LNCaP clone FGC (cell line): ENCODE data around the gene PRKAR1B.

Source experiments
- DNase-seq: peaks from one replicate; pipeline ENCODE4 v3.0.0-alpha.2; 2011; ENCODE audit warnings: low read depth
- H3K4me3 ChIP-seq: 2 replicates; pipeline ENCODE4 v1.5.1; 2011; ENCODE audit warnings: mild to moderate bottlenecking, low read depth, low read length, control low read depth
- CTCF ChIP-seq: IDR thresholded peaks from 2 replicates; pipeline ENCODE4 v1.5.1; 2012; ENCODE audit warnings: mild to moderate bottlenecking; ENCODE audit not compliant: control insufficient read depth, insufficient read depth; ENCODE audit errors: extremely low read depth

Gene PRKAR1B

GRCh38 chr7:611281-611810 is 115.7 kb downstream of the PRKAR1B start:
- no peak for TF ChIP-seq CTCF
- H3K4me3 ChIP-seq: no peak overlapping the region
- DNase-seq: no peak

DNA sequence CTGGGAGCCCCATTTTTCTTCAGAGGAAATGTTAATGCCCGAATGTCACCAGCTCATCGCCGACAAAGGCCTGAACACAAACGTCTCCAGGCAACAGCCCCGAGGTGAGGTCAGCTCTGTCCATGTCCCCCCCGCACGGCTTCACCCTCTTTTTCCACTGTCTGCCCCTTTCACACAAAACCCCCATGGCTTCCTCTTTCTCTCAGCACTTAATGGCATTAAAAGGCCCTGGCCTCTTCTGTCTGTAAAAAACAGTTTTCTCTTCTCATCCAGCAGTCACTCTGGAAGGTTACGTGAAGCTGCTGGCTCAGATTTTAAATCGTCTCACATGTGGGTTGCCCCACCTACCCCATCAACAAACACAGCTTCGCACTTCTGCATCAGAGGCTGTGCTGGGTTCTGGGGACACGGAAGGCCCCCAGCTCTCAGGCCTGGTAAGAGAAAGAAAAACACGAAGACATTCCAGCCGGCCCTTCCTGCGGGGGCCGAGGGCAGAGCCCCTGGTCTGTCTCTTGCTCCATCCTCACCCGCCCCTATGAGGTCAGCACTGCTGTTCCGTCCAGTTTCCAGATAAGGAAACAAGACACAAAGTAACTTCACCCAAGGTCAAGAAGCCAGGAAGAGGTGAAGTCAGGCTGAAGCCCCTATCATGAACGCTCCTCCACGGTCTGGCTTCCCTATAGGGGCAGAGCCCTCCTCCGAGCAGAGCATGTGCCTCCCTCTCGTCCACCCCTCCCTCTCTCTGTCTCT is 116.4 kb downstream of the PRKAR1B start:
- no peak for DNase-seq
- TF ChIP-seq CTCF: no peak
- H3K4me3 ChIP-seq: no peak overlapping the region

GRCh38 chr7:610141-610530 is 116.9 kb downstream of the PRKAR1B start:
- no peak overlapping the region for H3K4me3 ChIP-seq
- no peak for DNase-seq
- TF ChIP-seq CTCF: no peak

DNA sequence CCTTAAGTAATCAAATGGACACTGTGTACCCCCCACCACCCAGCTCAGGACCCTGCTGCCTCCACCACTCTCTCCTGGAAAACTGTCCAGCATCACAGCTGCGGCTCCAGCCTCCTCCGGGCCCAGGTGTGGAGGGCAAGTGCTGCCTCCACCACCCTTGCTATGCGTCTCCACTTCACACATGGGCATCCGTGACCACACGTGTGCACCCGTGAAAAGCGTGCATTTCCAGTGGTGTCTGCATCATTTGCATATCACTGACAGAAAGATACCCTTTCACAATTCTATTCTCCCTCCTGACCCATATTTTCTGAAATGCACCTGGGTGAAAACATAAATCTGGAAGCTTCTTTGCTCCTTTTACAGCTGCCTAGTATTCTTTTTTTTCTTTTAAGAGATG is 117.7 kb downstream of the PRKAR1B start:
- no peak for TF ChIP-seq CTCF
- H3K4me3 ChIP-seq: no peak overlapping the region
- DNase-seq: no peak

DNA sequence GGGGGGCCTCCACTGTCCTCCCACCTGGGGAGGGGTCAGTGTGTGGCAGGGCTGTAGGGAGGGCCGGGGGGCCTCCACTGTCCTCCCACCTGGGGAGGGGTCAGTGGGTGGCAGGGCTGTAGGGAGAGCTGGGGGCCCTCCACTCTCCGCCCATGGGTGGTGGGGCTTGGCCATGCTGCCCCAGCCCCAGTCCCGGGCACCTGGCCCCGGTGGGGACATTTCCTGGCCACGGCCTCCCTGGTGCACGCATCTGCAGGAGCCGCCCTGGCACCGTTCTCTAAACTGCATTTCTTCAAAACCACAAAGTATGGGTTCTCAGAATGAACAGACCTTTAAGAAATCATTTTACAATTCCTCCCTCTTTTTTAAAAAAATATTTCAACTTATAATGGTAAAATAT is 118.1 kb downstream of the PRKAR1B start:
- DNase-seq: no peak
- TF ChIP-seq CTCF: no peak
- H3K4me3 ChIP-seq: no peak overlapping the region

DNA sequence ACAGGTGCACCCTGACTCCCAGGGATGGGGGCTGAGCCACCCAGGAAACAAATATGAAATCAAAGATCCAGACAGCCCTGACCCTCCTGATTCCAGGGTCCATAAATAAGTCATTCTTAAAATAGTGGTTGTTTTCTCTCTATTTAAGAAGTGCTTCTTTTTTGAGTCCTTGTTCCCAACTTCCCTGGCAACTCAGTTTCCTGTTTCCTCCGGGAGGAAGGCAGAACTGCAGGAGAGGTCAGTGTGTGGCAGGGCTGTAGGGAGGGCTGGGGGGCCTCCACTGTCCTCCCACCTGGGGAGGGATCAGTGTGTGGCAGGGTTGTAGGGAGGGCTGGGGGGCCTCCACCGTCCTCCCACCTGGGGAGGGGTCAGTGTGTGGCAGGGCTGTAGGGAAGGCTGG is 118.7 kb downstream of the PRKAR1B start:
- no peak for DNase-seq
- H3K4me3 ChIP-seq: no peak overlapping the region
- no peak for TF ChIP-seq CTCF

- DNase-seq: no peak
Observed at GRCh38 chr7:607938-608337, 119.1 kb downstream of the PRKAR1B start.

More at GRCh38 chr7:607938-608337, 119.1 kb downstream of the PRKAR1B start:
- TF ChIP-seq CTCF: no peak
- no peak overlapping the region for H3K4me3 ChIP-seq
